Spleen (tissue), 11 donors: ENCODE measurements around the gene KCNMB4. TPM values are rescaled to one million over a fixed set of nuclear protein-coding genes. Genes with fewer than 3 reads are reported as not detected.

ENCODE experiments used
- DNase-seq: peaks from one replicate; pipeline ENCODE4 v3.0.0-alpha.2; 2020
- H3K27ac ChIP-seq, 8 donors: fragments of 200-600 bp; sonication (generic) in 7 of 8; 1 replicate in 4 of 8; 2 replicates in 4 of 8; pipeline versions ENCODE4 v1.5.0 to v1.8.0; 2016 to 2021; ENCODE audit warnings: inconsistent platforms in 4 of 8, mild to moderate bottlenecking in 4 of 8, moderate library complexity in 1 of 8
- H3K27me3 ChIP-seq, 7 donors: fragments of 200-600 bp; sonication (generic) in 6 of 7; replicated peaks in 1 of 7; 1 replicate in 4 of 7; 2 replicates in 3 of 7; pipeline versions ENCODE4 v1.5.0 to v1.8.0; 2016 to 2021; ENCODE audit warnings: inconsistent platforms in 3 of 7, mild to moderate bottlenecking in 1 of 7
- H3K36me3 ChIP-seq, 6 donors: fragments of 200-600 bp; sonication (generic) in 5 of 6; 1 replicate in 4 of 6; 2 replicates in 2 of 6; pipeline versions ENCODE4 v1.5.0 to v1.8.0; 2016 to 2021; ENCODE audit warnings: inconsistent platforms in 2 of 6
- H3K4me1 ChIP-seq, 6 donors: fragments of 200-600 bp; sonication (generic) in 5 of 6; 1 replicate in 3 of 6; 2 replicates in 3 of 6; pipeline versions ENCODE4 v1.5.0 to v1.8.0; 2016 to 2021; ENCODE audit warnings: inconsistent platforms in 3 of 6
- H3K4me3 ChIP-seq, 8 donors: fragments of 200-600 bp; sonication (generic) in 7 of 8; 1 replicate in 4 of 8; 2 replicates in 4 of 8; pipeline versions ENCODE4 v1.5.0 to v1.8.0; 2016 to 2021; ENCODE audit warnings: inconsistent platforms in 4 of 8, mild to moderate bottlenecking in 4 of 8, moderate library complexity in 2 of 8
- H3K9me3 ChIP-seq, 8 donors: fragments of 200-600 bp; sonication (generic) in 7 of 8; 1 replicate in 4 of 8; 2 replicates in 4 of 8; pipeline versions ENCODE4 v1.5.0 to v1.8.0; 2016 to 2021; ENCODE audit warnings: inconsistent platforms in 4 of 8
- POLR2A ChIP-seq, 3 donors: fragments of 450-650 bp; IDR thresholded peaks; one replicate each; pipeline ENCODE4 v1.5.1; 2017; ENCODE audit warnings: antibody characterized with exemption in 3 of 3, mild to moderate bottlenecking in 1 of 3
- POLR2AphosphoS5 ChIP-seq, 3 donors: sonication (generic); formaldehyde crosslinking; IDR thresholded peaks; one replicate each; pipeline ENCODE4 v1.5.1; 2017; ENCODE audit warnings: antibody characterized with exemption in 3 of 3
- WGBS, 5 donors: extraction: QIAGEN DNeasy Blood & Tissue Kit in 3 of 5; methylation state at CpG; one replicate each; pipeline versions ENCODE4 v1.1.5 to v1.1.7; 2013 to 2018; 5-methylcytosine and 5-hydroxymethylcytosine counted together
- intact Hi-C: fragments of 100-400 bp; cut with DNase I; formaldehyde crosslinking; loops from one replicate; pipeline ENCODE4 v1.15.0; 2023; ENCODE audit warnings: low total_unique reads
- polyA plus RNA-seq, 3 donors: library from polyadenylated mRNA; stranded (reverse); fragments of 200-250 nt; gene quantifications; one replicate each; pipeline ENCODE4 v1.2.1, GENCODE V29; 2013
- total RNA-seq, 7 donors: library from RNA; depleted of rRNA in 3 of 7; stranded (reverse); fragments of >200 nt in 3 of 7; fragmentation: NEBNext Ultra II Directional in 4 of 7; extraction: Animal tissue kit (Norgen Biotek cat#: 25700) in 4 of 7; gene quantifications; one replicate each; pipeline versions ENCODE4 v1.1.0 to v1.2.1, GENCODE V29; 2016 to 2021
- TF ChIP-seq, protein P1 (sequence below), 11 experiments: fragments of 200-600 bp in 7 of 11; fragments of 450-650 bp in 4 of 11; sonication (generic) in 4 of 11; IDR thresholded peaks in 8 of 11; conservative IDR thresholded peaks in 3 of 11; 1 replicate in 7 of 11; 2 replicates in 4 of 11; pipeline versions ENCODE4 v1.4.0 to v1.8.0; 2016 to 2021; ENCODE audit warnings: antibody characterized with exemption in 11 of 11, inconsistent platforms in 4 of 11, mild to moderate bottlenecking in 1 of 11
- donor health status: healthy with polysubstance abuse.
- donor health status: DM: no; HTN: no; CAD: no; lungs with moderate emphysema.
- donor health status: DM: no; HTN: no; CAD: no.
- donor health status: Bipolar disorder and iron deficiency.
- donor health status: healthy.
- donor health status: DM: no; HTN: no; CAD: no.
- donor health status: DM: yes; HTN: yes; CAD: no.

KCNMB4 gene
- total and polyA plus RNA-seq, 10 donors = 1.1 to 6.3 (median 2.4) TPM

DNA sequence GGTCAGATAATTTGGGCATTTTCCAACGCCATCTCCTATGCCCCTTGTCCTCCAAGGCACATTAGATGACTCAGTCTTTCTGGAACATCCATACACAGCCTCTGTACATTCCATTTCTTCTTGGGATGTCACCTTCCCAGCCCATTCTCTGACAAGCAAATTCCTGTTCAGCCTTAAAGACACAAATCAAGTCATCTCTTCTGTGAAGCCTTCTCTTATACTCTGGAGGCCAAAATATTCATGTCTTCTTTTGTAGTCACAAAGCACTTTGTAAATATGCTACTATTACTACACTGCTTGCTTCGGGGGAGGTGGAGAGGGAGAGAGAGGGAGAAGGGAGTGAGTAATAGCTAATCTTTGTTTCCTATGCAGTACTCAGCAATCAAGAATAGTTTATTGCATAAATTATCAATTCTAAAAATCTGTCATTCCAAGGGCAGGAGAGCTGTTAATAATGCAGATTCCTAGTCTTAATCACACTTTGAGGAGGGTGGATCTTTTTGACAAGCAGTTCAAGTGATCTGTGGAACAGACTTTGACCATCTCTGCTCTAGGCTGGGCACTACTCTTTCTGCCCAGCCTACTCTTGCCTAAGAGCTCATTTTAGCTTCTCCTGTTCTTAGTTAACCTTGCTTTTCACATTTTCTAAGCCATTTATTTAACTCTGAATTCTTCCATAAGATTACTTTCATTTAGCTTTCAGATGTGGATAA lies 27.9 kb downstream of the KCNMB4 start:
- H3K27ac ChIP-seq = no peak overlapping the region
- WGBS, 5 donors = 68 to 92% (median 87%) methylated on average over 2 of the region's 2 CpGs
- DNase-seq = no peak
- no peaks in the 10 kb centered on the region for H3K27me3 ChIP-seq
- peaks cover 0 to 14% (median 3%) of the 10 kb centered on the region in 8 donors for H3K9me3 ChIP-seq
- H3K4me3 ChIP-seq = no peak overlapping the region
- intact Hi-C loops = no loop called here
- no peaks in the 10 kb centered on the region for H3K4me1 ChIP-seq
- no peak for TF ChIP-seq POLR2A (IDR thresholded peaks at IDR 0.05)
- TF ChIP-seq POLR2AphosphoS5 (IDR thresholded peaks at IDR 0.05) = no peak
- TF ChIP-seq, protein P1, sequence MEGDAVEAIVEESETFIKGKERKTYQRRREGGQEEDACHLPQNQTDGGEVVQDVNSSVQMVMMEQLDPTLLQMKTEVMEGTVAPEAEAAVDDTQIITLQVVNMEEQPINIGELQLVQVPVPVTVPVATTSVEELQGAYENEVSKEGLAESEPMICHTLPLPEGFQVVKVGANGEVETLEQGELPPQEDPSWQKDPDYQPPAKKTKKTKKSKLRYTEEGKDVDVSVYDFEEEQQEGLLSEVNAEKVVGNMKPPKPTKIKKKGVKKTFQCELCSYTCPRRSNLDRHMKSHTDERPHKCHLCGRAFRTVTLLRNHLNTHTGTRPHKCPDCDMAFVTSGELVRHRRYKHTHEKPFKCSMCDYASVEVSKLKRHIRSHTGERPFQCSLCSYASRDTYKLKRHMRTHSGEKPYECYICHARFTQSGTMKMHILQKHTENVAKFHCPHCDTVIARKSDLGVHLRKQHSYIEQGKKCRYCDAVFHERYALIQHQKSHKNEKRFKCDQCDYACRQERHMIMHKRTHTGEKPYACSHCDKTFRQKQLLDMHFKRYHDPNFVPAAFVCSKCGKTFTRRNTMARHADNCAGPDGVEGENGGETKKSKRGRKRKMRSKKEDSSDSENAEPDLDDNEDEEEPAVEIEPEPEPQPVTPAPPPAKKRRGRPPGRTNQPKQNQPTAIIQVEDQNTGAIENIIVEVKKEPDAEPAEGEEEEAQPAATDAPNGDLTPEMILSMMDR (IDR thresholded peaks at IDR 0.05 in 8 of 11, conservative IDR thresholded peaks at IDR 0.05 in 3 of 11) = no peak
- no peaks in the 10 kb centered on the region for H3K36me3 ChIP-seq

GRCh38 chr12:70398002-70398401 lies 31.9 kb downstream of the KCNMB4 start:
- Histone ChIP-seq H3K27ac (no peak overlapping the region), H3K27me3 (no peaks in the 10 kb centered on the region), H3K9me3 (no peaks in the 10 kb centered on the region), H3K4me1 (no peaks in the 10 kb centered on the region), H3K36me3 (peaks cover 0 to 12% (median 0%) of the 10 kb centered on the region in 6 donors), H3K4me3 (no peak overlapping the region)
- intact Hi-C loops = no loop called here
- no peak for DNase-seq
- TF ChIP-seq, protein P1 (IDR thresholded peaks at IDR 0.05 in 8 of 11, conservative IDR thresholded peaks at IDR 0.05 in 3 of 11) = no peak
- TF ChIP-seq POLR2AphosphoS5 (IDR thresholded peaks at IDR 0.05) (no peak), POLR2A (IDR thresholded peaks at IDR 0.05) (no peak)

DNA sequence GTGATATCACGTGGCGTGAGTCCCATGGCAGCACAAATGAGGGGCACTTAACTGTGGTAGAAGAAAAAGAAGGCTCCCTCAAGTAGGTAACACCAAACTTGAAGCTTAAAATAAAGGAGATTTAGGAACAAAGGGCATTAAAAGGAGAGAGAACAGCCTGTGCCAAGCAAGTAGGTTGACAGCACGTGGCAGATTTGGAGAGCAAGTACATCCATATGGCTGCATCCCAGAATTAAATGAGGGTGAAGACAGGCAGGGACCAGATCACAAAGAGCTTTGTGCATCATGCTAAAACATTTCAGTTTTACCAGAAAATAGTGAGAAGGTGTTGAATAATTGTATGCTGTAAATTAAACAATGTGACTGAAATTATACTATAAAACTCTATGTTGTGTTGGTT lies 32.8 kb downstream of the KCNMB4 start:
- Histone ChIP-seq H3K4me1 (no peaks in the 10 kb centered on the region), H3K27me3 (no peaks in the 10 kb centered on the region), H3K27ac (no peak overlapping the region), H3K9me3 (no peaks in the 10 kb centered on the region), H3K36me3 (peaks cover 0 to 12% (median 0%) of the 10 kb centered on the region in 6 donors), H3K4me3 (no peak overlapping the region)
- no peak for DNase-seq
- intact Hi-C loops = no loop called here
- WGBS, 5 donors = 90 to 96% (median 92%) methylated on average over 3 of the region's 3 CpGs
- TF ChIP-seq POLR2AphosphoS5 (IDR thresholded peaks at IDR 0.05) (no peak), POLR2A (IDR thresholded peaks at IDR 0.05) (no peak)
- TF ChIP-seq, protein P1 (IDR thresholded peaks at IDR 0.05 in 8 of 11, conservative IDR thresholded peaks at IDR 0.05 in 3 of 11) = no peak

- Histone ChIP-seq H3K27ac (no peak overlapping the region), H3K27me3 (no peaks in the 10 kb centered on the region), H3K36me3 (peaks cover 0 to 12% (median 0%) of the 10 kb centered on the region in 6 donors), H3K9me3 (no peaks in the 10 kb centered on the region), H3K4me1 (no peaks in the 10 kb centered on the region), H3K4me3 (no peak overlapping the region)
- WGBS, 5 donors = 80 to 97% (median 93%) methylated on average over 6 of the region's 6 CpGs
- TF ChIP-seq POLR2AphosphoS5 (IDR thresholded peaks at IDR 0.05) (no peak), POLR2A (IDR thresholded peaks at IDR 0.05) (no peak)
- TF ChIP-seq, protein P1 (IDR thresholded peaks at IDR 0.05 in 8 of 11, conservative IDR thresholded peaks at IDR 0.05 in 3 of 11) = no peak
- intact Hi-C loops = no loop called here
- no peak for DNase-seq
These were observed 33.2 kb downstream of the KCNMB4 start for GRCh38 chr12:70399311-70399710.
